GM13976 (cell line): ENCODE results near the gene C20orf173.
"Not testable (repeated sequence)": the region's sequence is repeated elsewhere in the genome, so short reads cannot be mapped to it uniquely, and the experiment has no call there.

Source experiments
- DNase-seq: peaks from one replicate; pipeline ENCODE4 v3.0.0; 2012; ENCODE audit warnings: low spot score
- in situ Hi-C: fragments of 300-500 bp; cut with MboI; formaldehyde crosslinking; loops from one replicate; pipeline ENCODE4 v1.12.0; 2022; ENCODE audit warnings: low sequenced_read_pairs, mixed read lengths, inconsistent platforms; ENCODE audit not compliant: unreplicated experiment
- TF ChIP-seq, protein P1 (sequence below): IDR thresholded peaks from 2 replicates; pipeline ENCODE4 v1.5.1; 2012; ENCODE audit warnings: borderline replicate concordance, mild to moderate bottlenecking; ENCODE audit not compliant: insufficient read depth; ENCODE audit errors: extremely low read depth, missing control alignments, control extremely low read depth

Gene C20orf173

GRCh38 chr20:35552914-35553313, 23.5 kb upstream of the C20orf173 start:
- no peak for DNase-seq
- in situ Hi-C loops = no loop called here
- TF ChIP-seq, protein P1, sequence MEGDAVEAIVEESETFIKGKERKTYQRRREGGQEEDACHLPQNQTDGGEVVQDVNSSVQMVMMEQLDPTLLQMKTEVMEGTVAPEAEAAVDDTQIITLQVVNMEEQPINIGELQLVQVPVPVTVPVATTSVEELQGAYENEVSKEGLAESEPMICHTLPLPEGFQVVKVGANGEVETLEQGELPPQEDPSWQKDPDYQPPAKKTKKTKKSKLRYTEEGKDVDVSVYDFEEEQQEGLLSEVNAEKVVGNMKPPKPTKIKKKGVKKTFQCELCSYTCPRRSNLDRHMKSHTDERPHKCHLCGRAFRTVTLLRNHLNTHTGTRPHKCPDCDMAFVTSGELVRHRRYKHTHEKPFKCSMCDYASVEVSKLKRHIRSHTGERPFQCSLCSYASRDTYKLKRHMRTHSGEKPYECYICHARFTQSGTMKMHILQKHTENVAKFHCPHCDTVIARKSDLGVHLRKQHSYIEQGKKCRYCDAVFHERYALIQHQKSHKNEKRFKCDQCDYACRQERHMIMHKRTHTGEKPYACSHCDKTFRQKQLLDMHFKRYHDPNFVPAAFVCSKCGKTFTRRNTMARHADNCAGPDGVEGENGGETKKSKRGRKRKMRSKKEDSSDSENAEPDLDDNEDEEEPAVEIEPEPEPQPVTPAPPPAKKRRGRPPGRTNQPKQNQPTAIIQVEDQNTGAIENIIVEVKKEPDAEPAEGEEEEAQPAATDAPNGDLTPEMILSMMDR = no peak

DNA sequence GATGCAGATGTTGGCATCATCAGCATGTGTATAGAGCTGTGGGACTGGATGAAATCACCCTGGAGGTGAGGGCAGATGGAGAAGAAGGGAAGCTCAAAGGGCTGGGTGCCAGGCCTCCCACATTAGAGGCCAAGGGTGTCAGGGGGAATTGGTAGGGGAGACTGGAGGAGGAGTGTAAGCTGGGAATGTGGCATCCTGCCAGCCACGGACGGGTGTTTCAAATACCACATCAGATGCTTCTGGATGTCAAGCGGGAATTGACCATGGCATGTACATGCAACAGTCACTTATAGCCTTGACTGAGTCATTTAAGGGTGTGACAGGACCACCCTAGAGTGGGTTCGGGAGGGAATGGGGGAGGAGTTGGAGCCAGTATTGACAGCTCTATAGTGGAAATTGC, 22.1 kb upstream of the C20orf173 start:
- in situ Hi-C loops = no loop called here
- TF ChIP-seq, protein P1 = no peak
- DNase-seq = no peak

DNA sequence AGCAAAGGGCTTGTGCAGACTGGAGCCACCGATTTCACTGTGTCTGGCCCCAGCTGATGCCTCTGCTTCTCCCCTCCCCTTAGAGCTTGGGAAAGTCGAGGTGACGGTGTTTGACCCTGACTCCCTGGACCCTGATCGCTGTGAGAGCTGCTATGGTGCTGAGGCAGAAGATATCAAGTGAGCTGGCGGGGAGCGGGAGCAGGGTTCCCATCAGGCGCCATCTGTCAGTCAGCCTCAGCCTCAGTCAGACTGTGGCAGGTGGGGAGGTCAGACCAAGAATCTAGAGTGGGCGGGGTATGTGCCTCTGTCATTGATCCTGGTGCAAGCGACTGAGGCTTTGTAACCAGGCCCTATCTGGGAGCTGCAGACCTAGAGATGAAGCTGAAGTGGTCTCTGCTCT, 17.9 kb upstream of the C20orf173 start:
- no peak for DNase-seq
- TF ChIP-seq, protein P1 = no peak
- in situ Hi-C loops = no loop called here

GRCh38 chr20:35546127-35546526, 16.7 kb upstream of the C20orf173 start:
- in situ Hi-C loops = no loop called here
- TF ChIP-seq, protein P1 = no peak
- DNase-seq = no peak

GRCh38 chr20:35544941-35545340, 15.5 kb upstream of the C20orf173 start:
- in situ Hi-C loops, DNase-seq: not testable (repeated sequence)

GRCh38 chr20:35544436-35544835, 15.0 kb upstream of the C20orf173 start:
- in situ Hi-C loops = no loop called here
- TF ChIP-seq, protein P1 = no peak
- no peak for DNase-seq

GRCh38 chr20:35542990-35543389, 13.5 kb upstream of the C20orf173 start:
- TF ChIP-seq, protein P1 = no peak
- in situ Hi-C loops = no loop called here
- DNase-seq = no peak
